K562 (cell line): ENCODE measurements around the gene RNF2. TPM values are rescaled to one million over a fixed set of nuclear protein-coding genes. Genes with fewer than 3 reads are reported as not detected.
A peak's percentile ranks its signal among the peaks of the same experiment; 100 is the strongest.

Experiments
- ATAC-seq: fragments of 200-7000 bp; cut with Tn5 transposase; 3 replicates; pipeline ENCODE4 v1.9.1; 2020; ENCODE audit warnings: moderate library complexity
- BruUV-seq: library from RNA; stranded (reverse); fragments of 400-500 nt; replicated peaks from 2 replicates; lab custom pipeline; 2021; lab: Mats Ljungman, UMichigan
- CTCF ChIA-PET: fragments of 300-600 bp; formaldehyde crosslinking; extraction: SDS; loops from one replicate; lab custom pipeline; 2021; ENCODE audit warnings: low intra/inter-chr PET ratio; lab: Yijun Ruan, JAX
- POLR2A ChIA-PET: fragments of 300-600, 350-650 bp; sonication (Branson Sonifier 250); formaldehyde crosslinking; extraction: SDS; loops from one replicate; lab custom pipeline; 2021; ENCODE audit warnings: antibody characterized with exemption, inconsistent platforms; lab: Yijun Ruan, JAX
- DNase-seq, 4 experiments: peaks; one replicate each; pipeline versions ENCODE4 v3.0.0 to v3.0.0-alpha.2; 2011 to 2018; ENCODE audit warnings: low spot score in 3 of 4, mixed read lengths in 3 of 4; ENCODE audit errors: extremely low read depth in 1 of 4
- FAIRE-seq: peaks from 2 replicates; lab custom pipeline; 2011; peaks lifted over from hg19 to GRCh38; lab: Jason Lieb, UNC
- H2AFZ ChIP-seq: 2 replicates; pipeline ENCODE4 v1.6.0; 2011; ENCODE audit warnings: low read depth, low read length, control low read depth, inconsistent platforms
- H3K27ac ChIP-seq: fragments of 200-600 bp; 3 replicates; pipeline ENCODE4 v1.8.0; 2011; ENCODE audit warnings: low read depth, mild to moderate bottlenecking, control low read depth, inconsistent platforms, low read length, moderate library complexity, mixed read lengths; ENCODE audit errors: extremely low read depth
- H3K27me3 ChIP-seq, 2 experiments: fragments of 300-600 bp in 1 of 2; 2 replicates in 1 of 2; 3 replicates in 1 of 2; pipeline versions ENCODE4 v1.6.0 to v1.8.0; 2011; ENCODE audit warnings: inconsistent platforms in 2 of 2, low read length in 2 of 2, mild to moderate bottlenecking in 1 of 2, mixed read lengths in 1 of 2, moderate library complexity in 1 of 2; ENCODE audit not compliant: control insufficient read depth in 2 of 2, insufficient read depth in 2 of 2
- H3K36me3 ChIP-seq: fragments of 300-600 bp; 3 replicates; pipeline ENCODE4 v1.8.0; 2011; ENCODE audit warnings: mild to moderate bottlenecking, low read length, inconsistent platforms; ENCODE audit not compliant: control insufficient read depth, insufficient read depth
- H3K4me1 ChIP-seq, 2 experiments: fragments of 200-600 bp in 1 of 2; replicated peaks in 1 of 2; 2 replicates in 1 of 2; 3 replicates in 1 of 2; pipeline versions ENCODE4 v1.5.1 to v1.8.0; 2011; ENCODE audit warnings: inconsistent platforms in 2 of 2, low read length in 2 of 2, mild to moderate bottlenecking in 1 of 2, mixed read lengths in 1 of 2, moderate library complexity in 1 of 2; ENCODE audit not compliant: control insufficient read depth in 2 of 2, insufficient read depth in 2 of 2
- H3K4me2 ChIP-seq: 2 replicates; pipeline ENCODE4 v1.6.1; 2011; ENCODE audit warnings: low read length, control low read depth, inconsistent platforms, mixed read lengths; ENCODE audit not compliant: insufficient read depth
- H3K4me3 ChIP-seq: fragments of 200-600 bp; sonication (generic), shearing (Covaris generic); 2 replicates; pipeline ENCODE4 v1.5.1; 2016; ENCODE audit warnings: control low read depth, inconsistent platforms
- H3K79me2 ChIP-seq: fragments of 200-600 bp; 3 replicates; pipeline ENCODE4 v1.8.0; 2011; ENCODE audit warnings: low read length, inconsistent platforms; ENCODE audit not compliant: control insufficient read depth, insufficient read depth
- H3K9ac ChIP-seq, 2 experiments: 2 replicates each; pipeline versions ENCODE4 v1.6.0 to v1.6.1; 2011; ENCODE audit warnings: low read depth in 2 of 2, low read length in 2 of 2, control low read depth in 1 of 2, inconsistent platforms in 1 of 2, mild to moderate bottlenecking in 1 of 2, mixed read lengths in 1 of 2; ENCODE audit not compliant: insufficient read depth in 1 of 2
- H3K9me1 ChIP-seq: one replicate; pipeline ENCODE4 v1.6.0; 2011; ENCODE audit warnings: inconsistent platforms, mild to moderate bottlenecking, low read length, moderate library complexity; ENCODE audit not compliant: control insufficient read depth, insufficient read depth
- H3K9me3 ChIP-seq: replicated peaks from 2 replicates; pipeline ENCODE4 v1.5.1; 2011; ENCODE audit warnings: low read depth, low read length, inconsistent platforms; ENCODE audit not compliant: control insufficient read depth, insufficient read depth
- H4K20me1 ChIP-seq: replicated peaks from 2 replicates; pipeline ENCODE4 v1.6.1; 2011; ENCODE audit warnings: low read length, inconsistent platforms, mixed read lengths; ENCODE audit not compliant: control insufficient read depth, insufficient read depth
- ARID3B ChIP-seq: fragments of 250-450 bp; sonication (Bioruptor Pico); IDR thresholded peaks from 2 replicates; pipeline ENCODE4 v1.4.0; 2020; ENCODE audit warnings: borderline replicate concordance
- CBFA2T2 ChIP-seq: fragments of 450-650 bp; conservative IDR thresholded peaks from 2 replicates; pipeline ENCODE4 v1.6.1; 2017; ENCODE audit warnings: mild to moderate bottlenecking
- CEBPB ChIP-seq: fragments of 450-650 bp; IDR thresholded peaks from 2 replicates; pipeline ENCODE4 v1.6.1; 2016; ENCODE audit warnings: missing genetic modification characterization, missing compliant biosample characterization
- CEBPG ChIP-seq, 3 experiments: fragments of 200-800 bp in 1 of 3; sonication (Bioruptor generic) in 1 of 3; sonication (generic) in 1 of 3; formaldehyde crosslinking in 1 of 3; IDR thresholded peaks in 2 of 3; conservative IDR thresholded peaks in 1 of 3; 2 replicates each; pipeline versions ENCODE4 v1.6.1 to v1.8.0; 2016 to 2022; ENCODE audit warnings: missing compliant biosample characterization in 2 of 3, missing genetic modification characterization in 2 of 3, mild to moderate bottlenecking in 1 of 3, missing genetic modification reagents in 1 of 3
- CXXC5 ChIP-seq: fragments of 250-450 bp; sonication (Bioruptor Pico); IDR thresholded peaks from 2 replicates; pipeline ENCODE4 v1.8.0; 2022; ENCODE audit warnings: inconsistent platforms, mild to moderate bottlenecking, moderate library complexity
- DNMT1 ChIP-seq: fragments of 450-650 bp; IDR thresholded peaks from 2 replicates; pipeline ENCODE4 v1.6.1; 2016; ENCODE audit warnings: antibody characterized with exemption, mild to moderate bottlenecking
- FOXP1 ChIP-seq: sonication (generic); formaldehyde crosslinking; IDR thresholded peaks from 2 replicates; pipeline ENCODE4 v1.8.0; 2022; ENCODE audit warnings: mild to moderate bottlenecking, missing genetic modification reagents
- IFI16 ChIP-seq: fragments of 250-450 bp; sonication (Bioruptor Pico); IDR thresholded peaks from 2 replicates; pipeline ENCODE4 v2.1.2; 2022; ENCODE audit warnings: mild to moderate bottlenecking, inconsistent platforms
- IRF9 ChIP-seq: fragments of 450-650 bp; IDR thresholded peaks from 2 replicates; pipeline ENCODE4 v1.6.1; 2016; ENCODE audit warnings: missing biosample characterization, missing genetic modification characterization
- KLF1 ChIP-seq: fragments of 450-650 bp; IDR thresholded peaks from 2 replicates; pipeline ENCODE4 v1.6.1; 2016; ENCODE audit warnings: missing genetic modification characterization, missing compliant biosample characterization
- MAFK ChIP-seq: IDR thresholded peaks from 2 replicates; pipeline ENCODE4 v1.6.1; 2011; ENCODE audit warnings: low read length, improper control_type of control experiment
- NFIC ChIP-seq: fragments of 450-650 bp; IDR thresholded peaks from 2 replicates; pipeline ENCODE4 v1.6.1; 2017; ENCODE audit warnings: mild to moderate bottlenecking, inconsistent platforms
- SIX5 ChIP-seq, 2 experiments: IDR thresholded peaks; 2 replicates each; pipeline ENCODE4 v1.6.1; 2011; ENCODE audit warnings: low read length in 2 of 2, borderline replicate concordance in 1 of 2, low read depth in 1 of 2, mild to moderate bottlenecking in 1 of 2, moderate library complexity in 1 of 2; ENCODE audit not compliant: insufficient read depth in 1 of 2
- TRIM24 ChIP-seq, 2 experiments: fragments of 450-650 bp; IDR thresholded peaks; 2 replicates each; pipeline ENCODE4 v1.6.1; 2016
- ZNF507 ChIP-seq: conservative IDR thresholded peaks from 2 replicates; pipeline ENCODE4 v1.6.1; 2017; ENCODE audit warnings: missing genetic modification characterization, missing compliant biosample characterization
- ZNF583 ChIP-seq: fragments of 250-450 bp; sonication (Bioruptor Pico); IDR thresholded peaks from 2 replicates; pipeline ENCODE4 v1.4.0; 2020
- ZNF77 ChIP-seq: fragments of 250-450 bp; sonication (Bioruptor Pico); IDR thresholded peaks from 2 replicates; pipeline ENCODE4 v1.5.0; 2020
- ZNF830 ChIP-seq: fragments of 250-450 bp; sonication (Bioruptor Pico); IDR thresholded peaks from 2 replicates; pipeline ENCODE4 v1.5.0; 2021; ENCODE audit warnings: mild to moderate bottlenecking
- WGBS: fragments of 100-300 bp; shearing (Covaris generic); methylation state at CpG from one replicate; pipeline ENCODE4 v1.1.6; 2016; ENCODE audit warnings: low coverage, mixed read lengths; ENCODE audit not compliant: insufficient coverage; ENCODE audit errors: missing lambda C conversion rate; 5-methylcytosine and 5-hydroxymethylcytosine counted together
- in situ Hi-C: fragments of 300-500 bp; cut with MboI; formaldehyde crosslinking; loops from 4 replicates; pipeline ENCODE4 v1.15.0; 2018; ENCODE audit warnings: inconsistent platforms, mixed read lengths
- intact Hi-C: fragments of 100-400 bp; cut with micrococcal nuclease; formaldehyde crosslinking; loops from 2 replicates; pipeline ENCODE4 v1.14.2; 2022
- polyA plus RNA-seq, 8 experiments: library from polyadenylated mRNA; depleted of rRNA in 4 of 8; stranded (reverse) in 5 of 8; unstranded in 3 of 8; fragments of >200 nt; fragmentation: Nextera tagmentation in 2 of 8; fragmentation: Illumina TruSeq in 1 of 8; extraction: Ambion mirVana in 2 of 8; extraction: Trizol in 1 of 8; gene quantifications; 2 replicates each; pipeline versions ENCODE4 v1.2.1 to v1.2.3, GENCODE V29; 2011 to 2014; ENCODE audit warnings: inconsistent platforms in 1 of 8, missing spikeins in 1 of 8
- total RNA-seq, 7 experiments: library from RNA; depleted of rRNA in 6 of 7; stranded (reverse); fragments of >200 nt in 6 of 7; fragmentation: Illumina TruSeq in 2 of 7; extraction: Trizol in 2 of 7; gene quantifications; 2 replicates each; pipeline versions ENCODE4 v1.2.1 to v1.2.3, GENCODE V29; 2011 to 2021; ENCODE audit warnings: low replicate concordance in 1 of 7
- TF ChIP-seq, protein P1 (sequence below): sonication (generic); formaldehyde crosslinking; IDR thresholded peaks from 2 replicates; pipeline ENCODE4 v1.4.0; 2020; ENCODE audit warnings: mild to moderate bottlenecking, missing genetic modification reagents

RNF2 gene
- total and polyA plus RNA-seq, 9 of the 15 experiments (the other 6 are each of a cell fraction or from before 2014, with no cell fraction given), result 7.1 to 66.5 (median 32.9) TPM

DNA sequence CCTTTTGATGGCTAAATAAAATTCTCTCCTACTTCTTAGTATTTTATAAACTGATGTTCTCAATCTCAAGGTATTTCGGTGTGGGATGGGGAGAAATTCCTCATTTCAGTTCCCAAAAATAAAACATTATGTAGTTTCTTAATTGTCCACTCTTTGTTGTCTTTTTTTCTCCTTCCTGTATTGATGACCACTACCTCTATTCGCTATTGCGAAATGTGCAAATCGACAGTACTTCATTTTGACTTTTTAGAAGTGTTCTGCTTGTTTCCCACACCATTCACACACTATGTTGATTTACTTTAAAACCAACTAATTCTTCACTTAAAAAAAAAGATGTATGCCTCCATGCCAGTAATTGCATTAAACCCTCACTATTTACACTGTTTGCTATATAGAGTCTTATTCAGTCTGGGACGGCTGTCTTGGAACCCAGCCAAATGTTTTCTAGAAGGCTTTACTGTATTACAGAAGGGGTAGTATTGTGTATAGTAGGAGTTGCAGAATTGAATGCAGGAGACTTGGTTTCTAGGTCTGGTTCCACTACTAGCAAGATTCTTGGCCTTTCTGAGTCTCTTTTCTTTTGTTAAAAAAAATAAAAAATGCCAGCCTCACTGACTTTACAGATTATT lies 5.6 kb downstream of the RNF2 start:
- Histone ChIP-seq H3K9me1 (peaks cover 2% of the 10 kb centered on the region), H3K4me3 (no peak overlapping the region), H2AFZ (no peak overlapping the region), H3K4me2 (no peak overlapping the region), H4K20me1 (peaks cover 7% of the 10 kb centered on the region; the same call in 1 of the 2 replicates), H3K4me1 (peaks cover 13 to 14% of the 10 kb centered on the region in 2 experiments; a peak in 4 of 5 replicates), H3K27ac (no peak overlapping the region), H3K79me2 (peaks cover 99% of the 10 kb centered on the region), H3K36me3 (peaks cover 6% of the 10 kb centered on the region; the same call in 1 of the 3 replicates), H3K27me3 (no peaks in the 10 kb centered on the region), H3K9ac (no peak overlapping the region), H3K9me3 (no peaks in the 10 kb centered on the region)
- no peak for ATAC-seq
- BruUV-seq, result no TSS peak
- FAIRE-seq, result no peak
- ChIA-PET POLR2A (interaction anchor here (0.7 kb wide), 1 partner anchor 85 kb away, joined by 3 read pairs; no protein-coding TSS in a partner anchor), CTCF (no interaction called here)
- whole genome bisulfite sequencing, result 76% methylated on average over 5 of the region's 5 CpGs
- in situ Hi-C loops, result no loop called here
- intact Hi-C loops, result no loop called here
- DNase-seq, result peak in 1 of 4 experiments; percentile 39
- TF ChIP-seq FOXP1, result no peak
- TF ChIP-seq SIX5 (IDR thresholded peaks at IDR 0.05; ENCODE audit: borderline replicate concordance in 1 of 2, insufficient read depth in 1 of 2, low read depth in 1 of 2, low read length in 2 of 2), result no peak
- peak; percentile 89 for TF ChIP-seq NFIC
- TF ChIP-seq IRF9 (tag), result peak; percentile 53; the same call in 1 of the 2 replicates
- no peak for TF ChIP-seq CXXC5 (CRISPR knock-in tag)
- no peak for TF ChIP-seq ARID3B (CRISPR knock-in tag)
- no peak for TF ChIP-seq ZNF830
- no peak for TF ChIP-seq TRIM24 (IDR thresholded peaks at IDR 0.05)
- no peak for TF ChIP-seq KLF1 (tag)
- TF ChIP-seq ZNF507 (tag), result no peak
- TF ChIP-seq ZNF77, result no peak
- no peak for TF ChIP-seq DNMT1
- no peak for TF ChIP-seq CBFA2T2
- peak; percentile 95 for TF ChIP-seq CEBPB (tag)
- TF ChIP-seq IFI16 (CRISPR knock-in tag), result no peak
- peak; percentile 60 for TF ChIP-seq CEBPG (CRISPR knock-in tag; IDR thresholded peaks at IDR 0.05)
- TF ChIP-seq CEBPG (tag; conservative IDR thresholded peaks at IDR 0.05 in 1 of 2, IDR thresholded peaks at IDR 0.05 in 1 of 2), result peak; percentile 64 to 92
- TF ChIP-seq, protein P1, sequence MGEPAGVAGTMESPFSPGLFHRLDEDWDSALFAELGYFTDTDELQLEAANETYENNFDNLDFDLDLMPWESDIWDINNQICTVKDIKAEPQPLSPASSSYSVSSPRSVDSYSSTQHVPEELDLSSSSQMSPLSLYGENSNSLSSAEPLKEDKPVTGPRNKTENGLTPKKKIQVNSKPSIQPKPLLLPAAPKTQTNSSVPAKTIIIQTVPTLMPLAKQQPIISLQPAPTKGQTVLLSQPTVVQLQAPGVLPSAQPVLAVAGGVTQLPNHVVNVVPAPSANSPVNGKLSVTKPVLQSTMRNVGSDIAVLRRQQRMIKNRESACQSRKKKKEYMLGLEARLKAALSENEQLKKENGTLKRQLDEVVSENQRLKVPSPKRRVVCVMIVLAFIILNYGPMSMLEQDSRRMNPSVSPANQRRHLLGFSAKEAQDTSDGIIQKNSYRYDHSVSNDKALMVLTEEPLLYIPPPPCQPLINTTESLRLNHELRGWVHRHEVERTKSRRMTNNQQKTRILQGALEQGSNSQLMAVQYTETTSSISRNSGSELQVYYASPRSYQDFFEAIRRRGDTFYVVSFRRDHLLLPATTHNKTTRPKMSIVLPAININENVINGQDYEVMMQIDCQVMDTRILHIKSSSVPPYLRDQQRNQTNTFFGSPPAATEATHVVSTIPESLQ (CRISPR knock-in tag), result no peak
- TF ChIP-seq MAFK, result no peak
- no peak for TF ChIP-seq ZNF583 (CRISPR knock-in tag)
